Endothelial cell (in vitro differentiated cells): ENCODE measurements around the gene OR5D16. TPM values are rescaled to one million over a fixed set of nuclear protein-coding genes. Genes with fewer than 3 reads are reported as not detected.

Experiments
- DNase-seq: peaks from one replicate; pipeline ENCODE4 v3.0.0; 2021; ENCODE audit warnings: low spot score
- H3K27ac Mint-ChIP-seq: one replicate; pipeline ENCODE4 v1.8.0; 2021; ENCODE audit warnings: mixed read lengths, inconsistent platforms; ENCODE audit not compliant: unreplicated experiment
- H3K27me3 Mint-ChIP-seq: one replicate; pipeline ENCODE4 v1.8.0; 2021; ENCODE audit warnings: mild to moderate bottlenecking, moderate library complexity, mixed read lengths, inconsistent platforms; ENCODE audit not compliant: unreplicated experiment
- H3K36me3 Mint-ChIP-seq: one replicate; pipeline ENCODE4 v1.8.0; 2021; ENCODE audit warnings: mild to moderate bottlenecking, low read depth, mixed read lengths, inconsistent platforms; ENCODE audit not compliant: unreplicated experiment
- H3K4me1 Mint-ChIP-seq: one replicate; pipeline ENCODE4 v1.8.0; 2021; ENCODE audit warnings: mild to moderate bottlenecking, mixed read lengths, inconsistent platforms; ENCODE audit not compliant: unreplicated experiment
- H3K4me3 Mint-ChIP-seq: one replicate; pipeline ENCODE4 v1.8.0; 2021; ENCODE audit warnings: mild to moderate bottlenecking, mixed read lengths, inconsistent platforms; ENCODE audit not compliant: unreplicated experiment
- H3K9me3 Mint-ChIP-seq: one replicate; pipeline ENCODE4 v1.8.0; 2021; ENCODE audit warnings: mixed read lengths, inconsistent platforms; ENCODE audit not compliant: unreplicated experiment
- total RNA-seq: library from RNA; stranded (reverse); fragmentation: NEBNext Ultra II Directional; extraction: Animal tissue kit (Norgen Biotek cat#: 25700); gene quantifications from one replicate; pipeline ENCODE4 v1.2.1, GENCODE V29; 2021; ENCODE audit not compliant: unreplicated experiment
- TF ChIP-seq, protein P1 (sequence below): fragments of 200-600 bp; sonication (generic); IDR thresholded peaks from one replicate; pipeline ENCODE4 v1.5.0; 2021; ENCODE audit warnings: antibody characterized with exemption; ENCODE audit not compliant: unreplicated experiment

OR5D16 gene
- total RNA-seq, 1 donor from 2014 or later: not detected

DNA sequence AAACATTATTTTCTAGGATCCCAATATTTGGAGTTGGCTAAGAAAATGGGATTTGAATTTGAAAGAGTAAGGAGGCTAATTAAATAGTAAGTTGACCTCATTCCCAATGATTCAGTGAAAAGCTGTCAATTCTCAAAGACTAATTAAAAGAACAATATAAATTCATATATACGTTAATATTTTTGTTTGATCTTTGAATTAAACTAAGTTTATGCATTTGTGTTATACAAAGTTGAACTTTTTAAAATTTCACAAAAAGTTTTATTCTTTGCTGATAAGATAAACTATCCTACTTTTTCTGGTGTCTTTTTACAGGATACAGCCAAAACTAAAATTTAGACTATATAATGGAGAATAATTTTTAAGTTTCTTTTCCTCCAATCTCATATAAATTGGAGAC is 27.5 kb upstream of the OR5D16 start, which contains the start of gene OR5L1:
TSS of gene OR5L1 (plus strand) at position 301 of the 400 bp plus-strand sequence. CDS start 100 bp downstream, outside the sequence.
- Mint-ChIP-seq H3K4me1 (no peaks in the 10 kb centered on the region), H3K27ac (no peak within 1 kb of the TSS), H3K27me3 (peaks cover 2% of the 10 kb centered on the region), H3K9me3 (peaks cover 11% of the 10 kb centered on the region), H3K36me3 (no peaks in the 10 kb centered on the region), H3K4me3 (no peak within 1 kb of the TSS)
- DNase-seq: no peak
- TF ChIP-seq, protein P1, sequence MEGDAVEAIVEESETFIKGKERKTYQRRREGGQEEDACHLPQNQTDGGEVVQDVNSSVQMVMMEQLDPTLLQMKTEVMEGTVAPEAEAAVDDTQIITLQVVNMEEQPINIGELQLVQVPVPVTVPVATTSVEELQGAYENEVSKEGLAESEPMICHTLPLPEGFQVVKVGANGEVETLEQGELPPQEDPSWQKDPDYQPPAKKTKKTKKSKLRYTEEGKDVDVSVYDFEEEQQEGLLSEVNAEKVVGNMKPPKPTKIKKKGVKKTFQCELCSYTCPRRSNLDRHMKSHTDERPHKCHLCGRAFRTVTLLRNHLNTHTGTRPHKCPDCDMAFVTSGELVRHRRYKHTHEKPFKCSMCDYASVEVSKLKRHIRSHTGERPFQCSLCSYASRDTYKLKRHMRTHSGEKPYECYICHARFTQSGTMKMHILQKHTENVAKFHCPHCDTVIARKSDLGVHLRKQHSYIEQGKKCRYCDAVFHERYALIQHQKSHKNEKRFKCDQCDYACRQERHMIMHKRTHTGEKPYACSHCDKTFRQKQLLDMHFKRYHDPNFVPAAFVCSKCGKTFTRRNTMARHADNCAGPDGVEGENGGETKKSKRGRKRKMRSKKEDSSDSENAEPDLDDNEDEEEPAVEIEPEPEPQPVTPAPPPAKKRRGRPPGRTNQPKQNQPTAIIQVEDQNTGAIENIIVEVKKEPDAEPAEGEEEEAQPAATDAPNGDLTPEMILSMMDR: no peak

DNA sequence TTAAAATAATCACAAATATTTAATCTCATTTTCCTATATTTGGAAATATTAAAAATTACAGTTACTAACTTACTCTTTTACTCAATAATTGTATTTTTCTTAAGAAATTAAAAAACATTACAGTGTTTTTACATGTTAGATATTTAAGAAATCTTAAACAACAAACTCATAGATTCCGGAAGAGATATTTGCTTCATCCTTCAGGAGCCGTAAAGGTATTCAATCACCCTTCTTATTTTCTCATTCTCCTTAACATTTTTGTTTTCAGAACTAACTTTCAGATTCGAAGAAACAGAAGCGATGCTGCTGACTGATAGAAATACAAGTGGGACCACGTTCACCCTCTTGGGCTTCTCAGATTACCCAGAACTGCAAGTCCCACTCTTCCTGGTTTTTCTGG is 19.2 kb upstream of the OR5D16 start, which contains the start of gene OR5D18:
TSS of gene OR5D18 (plus strand) at position 301 of the 400 bp plus-strand sequence. CDS start at position 301, 0 bp downstream.
- peaks cover 17% of the 10 kb centered on the region for H3K9me3 Mint-ChIP-seq
- no peak within 1 kb of the TSS for H3K27ac Mint-ChIP-seq
- no peak for DNase-seq
- TF ChIP-seq, protein P1: no peak
- H3K27me3 Mint-ChIP-seq: peaks cover 2% of the 10 kb centered on the region
- no peaks in the 10 kb centered on the region for H3K36me3 Mint-ChIP-seq
- no peak within 1 kb of the TSS for H3K4me3 Mint-ChIP-seq
- H3K4me1 Mint-ChIP-seq: no peaks in the 10 kb centered on the region

DNA sequence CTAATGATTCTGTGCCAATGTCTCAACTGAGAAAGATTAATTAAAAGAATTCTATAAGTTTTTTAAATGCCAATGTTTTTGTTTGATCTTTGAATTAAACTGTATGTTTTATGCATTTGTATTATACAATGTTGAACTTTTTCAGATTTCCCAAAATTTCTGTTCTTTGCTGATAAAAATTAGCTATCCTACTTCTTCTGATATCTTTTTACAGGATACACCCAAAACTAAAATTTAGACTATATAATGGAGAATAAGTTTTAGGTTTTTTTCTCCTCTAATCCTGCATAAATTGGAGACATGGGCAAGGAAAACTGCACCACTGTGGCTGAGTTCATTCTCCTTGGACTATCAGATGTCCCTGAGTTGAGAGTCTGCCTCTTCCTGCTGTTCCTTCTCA is 11.6 kb upstream of the OR5D16 start, which contains the start of gene OR5L2:
TSS of gene OR5L2 (plus strand) at position 301 of the 400 bp plus-strand sequence. CDS start at position 301, 0 bp downstream.
- H3K36me3 Mint-ChIP-seq: peaks cover 5% of the 10 kb centered on the region
- TF ChIP-seq, protein P1: no peak
- H3K27me3 Mint-ChIP-seq: no peaks in the 10 kb centered on the region
- no peak within 1 kb of the TSS for H3K4me3 Mint-ChIP-seq
- H3K27ac Mint-ChIP-seq: no peak within 1 kb of the TSS
- H3K4me1 Mint-ChIP-seq: no peaks in the 10 kb centered on the region
- no peak for DNase-seq
- peaks cover 12% of the 10 kb centered on the region for H3K9me3 Mint-ChIP-seq

DNA sequence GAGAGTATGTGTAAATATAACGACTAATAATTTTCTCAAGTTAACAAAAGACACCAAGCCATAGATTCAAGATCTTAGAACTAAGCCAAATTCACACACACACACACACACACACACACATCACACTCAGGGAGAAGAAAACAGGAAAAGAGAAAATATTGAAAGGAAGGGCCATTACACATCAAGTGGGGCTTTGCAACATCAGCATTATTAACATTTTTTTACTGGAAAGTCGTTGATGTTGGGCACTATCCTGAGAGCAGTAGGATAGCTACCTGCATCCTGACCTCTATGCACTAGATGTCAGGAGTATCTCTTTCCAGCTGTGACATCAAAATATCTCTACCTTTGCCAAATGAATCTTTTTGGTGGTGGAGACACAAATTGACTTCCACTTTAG is 8.9 kb downstream of the OR5D16 start:
- Mint-ChIP-seq H3K36me3 (no peaks in the 10 kb centered on the region), H3K4me1 (no peaks in the 10 kb centered on the region), H3K27ac (no peak overlapping the region), H3K4me3 (no peak overlapping the region), H3K9me3 (peaks cover 13% of the 10 kb centered on the region), H3K27me3 (peaks cover 3% of the 10 kb centered on the region)
- no peak for DNase-seq
- TF ChIP-seq, protein P1: no peak

DNA sequence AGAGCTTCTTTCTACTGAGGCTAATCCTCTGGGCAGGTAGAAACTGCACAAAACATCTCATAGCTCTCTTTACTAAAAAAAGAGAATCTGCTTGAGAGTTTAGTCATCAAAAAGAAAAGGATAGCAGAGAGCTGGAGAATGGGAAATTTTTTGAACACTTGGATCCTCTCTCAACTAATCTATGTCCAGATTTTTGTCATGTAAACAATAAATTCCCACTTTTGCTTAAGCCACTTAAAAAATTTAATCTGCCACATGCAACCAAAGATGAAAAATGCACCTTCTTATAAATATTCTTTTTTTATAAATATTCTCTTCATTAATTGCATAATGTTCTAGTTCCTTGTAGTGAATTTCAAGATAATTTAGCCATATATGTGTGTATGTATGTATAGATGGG is 10.5 kb downstream of the OR5D16 start:
- Mint-ChIP-seq H3K27me3 (no peaks in the 10 kb centered on the region), H3K4me1 (no peaks in the 10 kb centered on the region), H3K27ac (no peak overlapping the region), H3K9me3 (peaks cover 20% of the 10 kb centered on the region), H3K4me3 (no peak overlapping the region), H3K36me3 (no peaks in the 10 kb centered on the region)
- DNase-seq: no peak
- TF ChIP-seq, protein P1: no peak
